H9 (cell line): ENCODE data around the gene CROCC2. TPM values are rescaled to one million over a fixed set of nuclear protein-coding genes. Genes with fewer than 3 reads are reported as not detected.
A peak's percentile ranks its signal among the peaks of the same experiment; 100 is the strongest.

Experiments
- DNase-seq: peaks from one replicate; pipeline ENCODE4 v3.0.0-alpha.2; 2017
- H2AFZ ChIP-seq: one replicate; pipeline ENCODE4 v1.6.1; 2013; ENCODE audit warnings: mild to moderate bottlenecking, low read length, control low read depth, moderate library complexity
- H2AK5ac ChIP-seq: 2 replicates; pipeline ENCODE4 v1.6.1; 2013; ENCODE audit warnings: low read length, control low read depth, mixed read lengths; ENCODE audit not compliant: insufficient read length
- H2BK120ac ChIP-seq: one replicate; pipeline ENCODE4 v1.6.1; 2013; ENCODE audit warnings: low read depth, mild to moderate bottlenecking, low read length, control low read depth, inconsistent platforms; ENCODE audit not compliant: poor library complexity, severe bottlenecking
- H2BK12ac ChIP-seq: 2 replicates; pipeline ENCODE4 v1.6.1; 2013; ENCODE audit warnings: low read length, control low read depth, mixed read lengths, low read depth; ENCODE audit not compliant: insufficient read length
- H2BK15ac ChIP-seq: 2 replicates; pipeline ENCODE4 v1.6.1; 2013; ENCODE audit warnings: low read depth, low read length, control low read depth
- H2BK20ac ChIP-seq: one replicate; pipeline ENCODE4 v1.6.1; 2013; ENCODE audit warnings: low read depth, mild to moderate bottlenecking, low read length, control low read depth, inconsistent platforms; ENCODE audit not compliant: poor library complexity, severe bottlenecking
- H2BK5ac ChIP-seq: 2 replicates; pipeline ENCODE4 v1.6.1; 2013; ENCODE audit warnings: low read length, control low read depth, mixed read lengths; ENCODE audit not compliant: insufficient read length
- H3K14ac ChIP-seq: 2 replicates; pipeline ENCODE4 v1.6.1; 2013; ENCODE audit warnings: low read length, control low read depth; ENCODE audit not compliant: insufficient read depth
- H3K18ac ChIP-seq: 2 replicates; pipeline ENCODE4 v1.6.1; 2013; ENCODE audit warnings: low read depth, mild to moderate bottlenecking, mixed read lengths, low read length, control low read depth; ENCODE audit not compliant: insufficient read length
- H3K23ac ChIP-seq: 2 replicates; pipeline ENCODE4 v1.6.1; 2013; ENCODE audit warnings: low read length, control low read depth, mixed read lengths, low read depth; ENCODE audit not compliant: insufficient read length
- H3K23me2 ChIP-seq: 2 replicates; pipeline ENCODE4 v1.6.1; 2013; ENCODE audit warnings: low read depth, mild to moderate bottlenecking, mixed read lengths, low read length, control low read depth; ENCODE audit not compliant: insufficient read length, poor library complexity, severe bottlenecking
- H3K27ac ChIP-seq: 2 replicates; pipeline ENCODE4 v1.5.1; 2013; ENCODE audit warnings: low read length, control low read depth, mixed read lengths, low read depth; ENCODE audit not compliant: insufficient read length
- H3K27me3 ChIP-seq: 2 replicates; pipeline ENCODE4 v1.6.1; 2013; ENCODE audit warnings: low read length, control low read depth, inconsistent platforms; ENCODE audit not compliant: insufficient read depth
- H3K4ac ChIP-seq: 2 replicates; pipeline ENCODE4 v1.6.1; 2013; ENCODE audit warnings: low read depth, mild to moderate bottlenecking, control low read depth, inconsistent platforms, low read length, moderate library complexity
- H3K4me1 ChIP-seq: 2 replicates; pipeline ENCODE4 v1.6.1; 2013; ENCODE audit warnings: low read length, control low read depth, inconsistent platforms; ENCODE audit not compliant: insufficient read depth
- H3K4me2 ChIP-seq: 2 replicates; pipeline ENCODE4 v1.6.1; 2013; ENCODE audit warnings: low read length, control low read depth, mixed read lengths; ENCODE audit not compliant: insufficient read length, insufficient read depth
- H3K56ac ChIP-seq: 2 replicates; pipeline ENCODE4 v1.6.1; 2013; ENCODE audit warnings: low read depth, mild to moderate bottlenecking, mixed read lengths, low read length, control low read depth; ENCODE audit not compliant: insufficient read length
- H3K79me1 ChIP-seq: 2 replicates; pipeline ENCODE4 v1.6.1; 2013; ENCODE audit warnings: low read depth, mild to moderate bottlenecking, moderate library complexity, low read length, control low read depth, inconsistent platforms; ENCODE audit not compliant: insufficient read depth, poor library complexity, severe bottlenecking
- H3K79me2 ChIP-seq: 2 replicates; pipeline ENCODE4 v1.6.1; 2013; ENCODE audit warnings: low read length, control low read depth, inconsistent platforms; ENCODE audit not compliant: insufficient read depth
- H3K9ac ChIP-seq: 2 replicates; pipeline ENCODE4 v1.6.1; 2013; ENCODE audit warnings: low read length, control low read depth, mixed read lengths; ENCODE audit not compliant: insufficient read length; ENCODE audit errors: extremely low read depth
- H3K9me3 ChIP-seq: one replicate; pipeline ENCODE4 v1.6.1; 2013; ENCODE audit warnings: low read depth, low read length, inconsistent platforms; ENCODE audit not compliant: control insufficient read depth
- H3T11ph ChIP-seq: one replicate; pipeline ENCODE4 v1.6.1; 2013; ENCODE audit warnings: mild to moderate bottlenecking, low read length, control low read depth, inconsistent platforms
- H4K20me1 ChIP-seq: one replicate; pipeline ENCODE4 v1.6.1; 2013; ENCODE audit not compliant: control insufficient read depth, insufficient read length, insufficient read depth
- H4K5ac ChIP-seq: 2 replicates; pipeline ENCODE4 v1.6.1; 2013; ENCODE audit warnings: low read depth, mild to moderate bottlenecking, mixed read lengths, low read length, control low read depth; ENCODE audit not compliant: insufficient read length
- H4K8ac ChIP-seq: replicated peaks from 2 replicates; pipeline ENCODE4 v1.6.1; 2013; ENCODE audit warnings: low read length, control low read depth, mixed read lengths, low read depth; ENCODE audit not compliant: insufficient read length
- H4K91ac ChIP-seq: 2 replicates; pipeline ENCODE4 v1.6.1; 2013; ENCODE audit warnings: low read depth, mild to moderate bottlenecking, moderate library complexity, mixed read lengths, low read length, control low read depth; ENCODE audit not compliant: insufficient read length
- H3K27ac Mint-ChIP-seq, 3 experiments: 2 replicates in 2 of 3; 3 replicates in 1 of 3; pipeline ENCODE4 v1.8.0; 2020 to 2021; ENCODE audit warnings: mixed read lengths in 3 of 3, mild to moderate bottlenecking in 1 of 3, moderate library complexity in 1 of 3
- H3K27me3 Mint-ChIP-seq: 2 replicates; pipeline ENCODE4 v1.8.0; 2021; ENCODE audit warnings: low read depth, mild to moderate bottlenecking, moderate library complexity, mixed read lengths
- H3K36me3 Mint-ChIP-seq, 3 experiments: 2 replicates in 2 of 3; 3 replicates in 1 of 3; pipeline ENCODE4 v1.8.0; 2020 to 2021; ENCODE audit warnings: low read depth in 3 of 3, mixed read lengths in 3 of 3; ENCODE audit not compliant: insufficient read depth in 1 of 3
- H3K4me1 Mint-ChIP-seq, 2 experiments: 2 replicates each; pipeline ENCODE4 v1.8.0; 2020; ENCODE audit warnings: mixed read lengths in 2 of 2
- H3K4me3 Mint-ChIP-seq, 2 experiments: 2 replicates in 1 of 2; 3 replicates in 1 of 2; pipeline ENCODE4 v1.8.0; 2020 to 2021; ENCODE audit warnings: mild to moderate bottlenecking in 2 of 2, mixed read lengths in 2 of 2, moderate library complexity in 1 of 2
- H3K9me3 Mint-ChIP-seq, 2 experiments: 2 replicates in 1 of 2; 3 replicates in 1 of 2; pipeline ENCODE4 v1.8.0; 2020; ENCODE audit warnings: mild to moderate bottlenecking in 2 of 2, mixed read lengths in 2 of 2, moderate library complexity in 1 of 2
- WGBS: extraction: QIAGEN DNeasy Blood & Tissue Kit; methylation state at CpG from one replicate; pipeline ENCODE4 v1.1.7; 2013; ENCODE audit warnings: missing lambda C conversion rate, low lambda C conversion rate, mixed read lengths; ENCODE audit not compliant: insufficient read length; ENCODE audit errors: extremely low coverage; 5-methylcytosine and 5-hydroxymethylcytosine counted together
- total RNA-seq: library from RNA; stranded (reverse); gene quantifications from 2 replicates; pipeline ENCODE4 v1.2.1, GENCODE V29; 2021
- TF ChIP-seq, protein P1 (sequence below): fragments of 200-600 bp; sonication (generic); conservative IDR thresholded peaks from 3 replicates; pipeline ENCODE4 v1.8.0; 2021; ENCODE audit warnings: antibody characterized with exemption, mild to moderate bottlenecking

Gene CROCC2
- total RNA-seq, 1 experiment from 2014 or later, result not detected

DNA sequence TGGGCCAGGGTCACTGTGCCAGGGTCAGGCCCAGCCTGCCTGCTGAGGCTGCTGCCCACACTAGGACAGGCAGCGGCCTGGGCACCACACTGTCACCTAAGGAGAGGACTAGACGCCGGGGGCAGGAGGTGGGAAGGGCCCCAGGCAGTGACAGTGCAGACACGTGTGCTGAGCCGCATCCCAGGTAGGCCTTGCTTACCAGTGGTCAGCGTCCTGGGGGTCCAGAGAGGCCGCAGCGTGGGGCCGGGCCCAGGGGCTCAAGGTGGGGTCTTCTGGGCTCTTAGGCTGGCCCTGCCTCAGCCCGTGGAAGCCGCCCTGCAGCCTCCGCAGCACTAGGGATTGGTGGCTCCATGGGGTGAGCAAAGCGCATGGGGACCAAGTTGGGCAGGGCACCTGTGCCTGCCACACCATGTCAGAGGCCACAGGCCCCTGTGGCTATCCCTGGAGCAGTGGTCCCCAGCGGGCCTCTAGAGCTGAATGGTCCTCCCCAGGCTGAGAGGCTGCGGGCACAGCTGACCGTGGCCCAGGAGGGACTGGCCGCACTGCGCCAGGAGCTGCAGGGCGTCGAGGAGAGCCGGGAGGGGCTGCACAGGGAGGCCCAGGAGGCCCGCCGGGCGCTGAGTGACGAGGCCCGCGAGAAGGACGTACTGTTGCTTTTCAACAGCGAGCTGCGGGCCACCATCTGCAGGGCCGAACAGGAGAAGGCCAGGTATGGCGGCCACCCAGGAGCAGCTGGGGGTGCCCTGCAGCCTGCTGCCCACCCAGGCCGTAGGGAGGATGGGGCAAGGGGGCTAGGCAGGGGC lies 57.1 kb downstream of the CROCC2 start:
- Mint-ChIP-seq H3K36me3 (no peaks in the 10 kb centered on the region), H3K9me3 (no peaks in the 10 kb centered on the region), H3K27me3 (no peaks in the 10 kb centered on the region), H3K4me3 (no peak overlapping the region), H3K27ac (no peak overlapping the region), H3K4me1 (peaks cover 3 to 4% of the 10 kb centered on the region in 2 experiments; a peak in 3 of 4 replicates)
- H3K23ac ChIP-seq, result no peak overlapping the region
- H2BK120ac ChIP-seq, result no peak overlapping the region
- H2BK20ac ChIP-seq, result no peak overlapping the region
- WGBS, result no CpG with 5 or more reads among the region's 33 CpGs
- H2BK12ac ChIP-seq, result no peak overlapping the region
- no peaks in the 10 kb centered on the region for H3K23me2 ChIP-seq
- no peaks in the 10 kb centered on the region; the same call in 1 of the 2 replicates for H3K4me1 ChIP-seq
- H2AK5ac ChIP-seq, result no peak overlapping the region
- no peak overlapping the region for H3K4me2 ChIP-seq
- no peak overlapping the region for H3K18ac ChIP-seq
- H4K20me1 ChIP-seq, result no peaks in the 10 kb centered on the region
- no peak overlapping the region for H3K9ac ChIP-seq
- H3K79me2 ChIP-seq, result no peaks in the 10 kb centered on the region
- H3K9me3 ChIP-seq, result no peaks in the 10 kb centered on the region
- no peak overlapping the region for H3K27ac ChIP-seq
- H4K91ac ChIP-seq, result no peak overlapping the region
- no peak overlapping the region for H3K56ac ChIP-seq
- H4K8ac ChIP-seq, result no peak overlapping the region
- no peak overlapping the region for H3K14ac ChIP-seq
- no peak overlapping the region for H3K4ac ChIP-seq
- no peaks in the 10 kb centered on the region for H3K79me1 ChIP-seq
- H2BK5ac ChIP-seq, result no peak overlapping the region
- H4K5ac ChIP-seq, result no peak overlapping the region
- H2AFZ ChIP-seq, result no peak overlapping the region
- no peak overlapping the region for H3T11ph ChIP-seq
- TF ChIP-seq, protein P1, sequence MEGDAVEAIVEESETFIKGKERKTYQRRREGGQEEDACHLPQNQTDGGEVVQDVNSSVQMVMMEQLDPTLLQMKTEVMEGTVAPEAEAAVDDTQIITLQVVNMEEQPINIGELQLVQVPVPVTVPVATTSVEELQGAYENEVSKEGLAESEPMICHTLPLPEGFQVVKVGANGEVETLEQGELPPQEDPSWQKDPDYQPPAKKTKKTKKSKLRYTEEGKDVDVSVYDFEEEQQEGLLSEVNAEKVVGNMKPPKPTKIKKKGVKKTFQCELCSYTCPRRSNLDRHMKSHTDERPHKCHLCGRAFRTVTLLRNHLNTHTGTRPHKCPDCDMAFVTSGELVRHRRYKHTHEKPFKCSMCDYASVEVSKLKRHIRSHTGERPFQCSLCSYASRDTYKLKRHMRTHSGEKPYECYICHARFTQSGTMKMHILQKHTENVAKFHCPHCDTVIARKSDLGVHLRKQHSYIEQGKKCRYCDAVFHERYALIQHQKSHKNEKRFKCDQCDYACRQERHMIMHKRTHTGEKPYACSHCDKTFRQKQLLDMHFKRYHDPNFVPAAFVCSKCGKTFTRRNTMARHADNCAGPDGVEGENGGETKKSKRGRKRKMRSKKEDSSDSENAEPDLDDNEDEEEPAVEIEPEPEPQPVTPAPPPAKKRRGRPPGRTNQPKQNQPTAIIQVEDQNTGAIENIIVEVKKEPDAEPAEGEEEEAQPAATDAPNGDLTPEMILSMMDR, result no peak
- H3K27me3 ChIP-seq, result no peaks in the 10 kb centered on the region
- no peak overlapping the region for H2BK15ac ChIP-seq
- peak; percentile 24 for DNase-seq
